K562 (cell line): Measurements from ENCODE around the gene RYR1. TPM values are rescaled to one million over a fixed set of nuclear protein-coding genes. Genes with fewer than 3 reads are reported as not detected.
"Not testable (repeated sequence)": the region's sequence is repeated elsewhere in the genome, so short reads cannot be mapped to it uniquely, and the experiment has no call there.

Source experiments
- ATAC-seq: fragments of 200-7000 bp; cut with Tn5 transposase; 3 replicates; pipeline ENCODE4 v1.9.1; 2020; ENCODE audit warnings: moderate library complexity
- BruUV-seq: library from RNA; stranded (reverse); fragments of 400-500 nt; replicated peaks from 2 replicates; lab custom pipeline; 2021; lab: Mats Ljungman, UMichigan
- CTCF ChIA-PET: fragments of 300-600 bp; formaldehyde crosslinking; extraction: SDS; loops from one replicate; lab custom pipeline; 2021; ENCODE audit warnings: low intra/inter-chr PET ratio; lab: Yijun Ruan, JAX
- POLR2A ChIA-PET: fragments of 300-600, 350-650 bp; sonication (Branson Sonifier 250); formaldehyde crosslinking; extraction: SDS; loops from one replicate; lab custom pipeline; 2021; ENCODE audit warnings: antibody characterized with exemption, inconsistent platforms; lab: Yijun Ruan, JAX
- DNase-seq, 4 experiments: peaks; one replicate each; pipeline versions ENCODE4 v3.0.0 to v3.0.0-alpha.2; 2011 to 2018; ENCODE audit warnings: low spot score in 3 of 4, mixed read lengths in 3 of 4; ENCODE audit errors: extremely low read depth in 1 of 4
- FAIRE-seq: peaks from 2 replicates; lab custom pipeline; 2011; peaks lifted over from hg19 to GRCh38; lab: Jason Lieb, UNC
- H2AFZ ChIP-seq: 2 replicates; pipeline ENCODE4 v1.6.0; 2011; ENCODE audit warnings: low read depth, low read length, control low read depth, inconsistent platforms
- H3K27ac ChIP-seq: fragments of 200-600 bp; 3 replicates; pipeline ENCODE4 v1.8.0; 2011; ENCODE audit warnings: low read depth, mild to moderate bottlenecking, control low read depth, inconsistent platforms, low read length, moderate library complexity, mixed read lengths; ENCODE audit errors: extremely low read depth
- H3K27me3 ChIP-seq, 2 experiments: fragments of 300-600 bp in 1 of 2; 2 replicates in 1 of 2; 3 replicates in 1 of 2; pipeline versions ENCODE4 v1.6.0 to v1.8.0; 2011; ENCODE audit warnings: inconsistent platforms in 2 of 2, low read length in 2 of 2, mild to moderate bottlenecking in 1 of 2, mixed read lengths in 1 of 2, moderate library complexity in 1 of 2; ENCODE audit not compliant: control insufficient read depth in 2 of 2, insufficient read depth in 2 of 2
- H3K36me3 ChIP-seq: fragments of 300-600 bp; 3 replicates; pipeline ENCODE4 v1.8.0; 2011; ENCODE audit warnings: mild to moderate bottlenecking, low read length, inconsistent platforms; ENCODE audit not compliant: control insufficient read depth, insufficient read depth
- H3K4me1 ChIP-seq, 2 experiments: fragments of 200-600 bp in 1 of 2; replicated peaks in 1 of 2; 2 replicates in 1 of 2; 3 replicates in 1 of 2; pipeline versions ENCODE4 v1.5.1 to v1.8.0; 2011; ENCODE audit warnings: inconsistent platforms in 2 of 2, low read length in 2 of 2, mild to moderate bottlenecking in 1 of 2, mixed read lengths in 1 of 2, moderate library complexity in 1 of 2; ENCODE audit not compliant: control insufficient read depth in 2 of 2, insufficient read depth in 2 of 2
- H3K4me2 ChIP-seq: 2 replicates; pipeline ENCODE4 v1.6.1; 2011; ENCODE audit warnings: low read length, control low read depth, inconsistent platforms, mixed read lengths; ENCODE audit not compliant: insufficient read depth
- H3K4me3 ChIP-seq: fragments of 200-600 bp; sonication (generic), shearing (Covaris generic); 2 replicates; pipeline ENCODE4 v1.5.1; 2016; ENCODE audit warnings: control low read depth, inconsistent platforms
- H3K79me2 ChIP-seq: fragments of 200-600 bp; 3 replicates; pipeline ENCODE4 v1.8.0; 2011; ENCODE audit warnings: low read length, inconsistent platforms; ENCODE audit not compliant: control insufficient read depth, insufficient read depth
- H3K9ac ChIP-seq, 2 experiments: 2 replicates each; pipeline versions ENCODE4 v1.6.0 to v1.6.1; 2011; ENCODE audit warnings: low read depth in 2 of 2, low read length in 2 of 2, control low read depth in 1 of 2, inconsistent platforms in 1 of 2, mild to moderate bottlenecking in 1 of 2, mixed read lengths in 1 of 2; ENCODE audit not compliant: insufficient read depth in 1 of 2
- H3K9me1 ChIP-seq: one replicate; pipeline ENCODE4 v1.6.0; 2011; ENCODE audit warnings: inconsistent platforms, mild to moderate bottlenecking, low read length, moderate library complexity; ENCODE audit not compliant: control insufficient read depth, insufficient read depth
- H3K9me3 ChIP-seq: replicated peaks from 2 replicates; pipeline ENCODE4 v1.5.1; 2011; ENCODE audit warnings: low read depth, low read length, inconsistent platforms; ENCODE audit not compliant: control insufficient read depth, insufficient read depth
- H4K20me1 ChIP-seq: replicated peaks from 2 replicates; pipeline ENCODE4 v1.6.1; 2011; ENCODE audit warnings: low read length, inconsistent platforms, mixed read lengths; ENCODE audit not compliant: control insufficient read depth, insufficient read depth
- BRD9 ChIP-seq: fragments of 450-650 bp; IDR thresholded peaks from 2 replicates; pipeline ENCODE4 v1.6.1; 2018; ENCODE audit warnings: low read depth; ENCODE audit not compliant: partially characterized antibody
- DIDO1 ChIP-seq: fragments of 450-650 bp; IDR thresholded peaks from 2 replicates; pipeline ENCODE4 v1.6.1; 2016; ENCODE audit warnings: low read depth, missing biosample characterization, missing genetic modification characterization
- HMGXB4 ChIP-seq: sonication (generic); formaldehyde crosslinking; IDR thresholded peaks from 2 replicates; pipeline ENCODE4 v1.8.1; 2023; ENCODE audit warnings: mild to moderate bottlenecking, missing genetic modification reagents
- NELFE ChIP-seq: IDR thresholded peaks from 2 replicates; pipeline ENCODE4 v1.6.1; 2011; ENCODE audit warnings: mild to moderate bottlenecking; ENCODE audit not compliant: insufficient read depth, insufficient read length
- NONO ChIP-seq, 2 experiments: fragments of 200-400 bp in 1 of 2; fragments of 450-650 bp in 1 of 2; formaldehyde crosslinking in 1 of 2; IDR thresholded peaks; 2 replicates each; pipeline ENCODE4 v1.6.1; 2017; ENCODE audit warnings: low read depth in 2 of 2, mild to moderate bottlenecking in 2 of 2, moderate library complexity in 2 of 2, low read length in 1 of 2
- NR0B1 ChIP-seq: fragments of 450-650 bp; IDR thresholded peaks from one replicate; pipeline ENCODE4 v1.6.1; 2018; ENCODE audit warnings: mild to moderate bottlenecking, moderate library complexity; ENCODE audit not compliant: partially characterized antibody
- POU5F1 ChIP-seq: fragments of 150-350 bp; IDR thresholded peaks from 2 replicates; pipeline ENCODE4 v1.6.1; 2014; ENCODE audit warnings: borderline replicate concordance, low read length, low read depth, mild to moderate bottlenecking; ENCODE audit not compliant: partially characterized antibody
- ZNF121 ChIP-seq: sonication (generic); formaldehyde crosslinking; conservative IDR thresholded peaks from 2 replicates; pipeline ENCODE4 v1.8.0; 2022; ENCODE audit warnings: missing genetic modification reagents
- WGBS: fragments of 100-300 bp; shearing (Covaris generic); methylation state at CpG from one replicate; pipeline ENCODE4 v1.1.6; 2016; ENCODE audit warnings: low coverage, mixed read lengths; ENCODE audit not compliant: insufficient coverage; ENCODE audit errors: missing lambda C conversion rate; 5-methylcytosine and 5-hydroxymethylcytosine counted together
- in situ Hi-C: fragments of 300-500 bp; cut with MboI; formaldehyde crosslinking; loops from 4 replicates; pipeline ENCODE4 v1.15.0; 2018; ENCODE audit warnings: inconsistent platforms, mixed read lengths
- intact Hi-C: fragments of 100-400 bp; cut with micrococcal nuclease; formaldehyde crosslinking; loops from 2 replicates; pipeline ENCODE4 v1.14.2; 2022
- polyA plus RNA-seq, 8 experiments: library from polyadenylated mRNA; depleted of rRNA in 4 of 8; stranded (reverse) in 5 of 8; unstranded in 3 of 8; fragments of >200 nt; fragmentation: Nextera tagmentation in 2 of 8; fragmentation: Illumina TruSeq in 1 of 8; extraction: Ambion mirVana in 2 of 8; extraction: Trizol in 1 of 8; gene quantifications; 2 replicates each; pipeline versions ENCODE4 v1.2.1 to v1.2.3, GENCODE V29; 2011 to 2014; ENCODE audit warnings: inconsistent platforms in 1 of 8, missing spikeins in 1 of 8
- total RNA-seq, 7 experiments: library from RNA; depleted of rRNA in 6 of 7; stranded (reverse); fragments of >200 nt in 6 of 7; fragmentation: Illumina TruSeq in 2 of 7; extraction: Trizol in 2 of 7; gene quantifications; 2 replicates each; pipeline versions ENCODE4 v1.2.1 to v1.2.3, GENCODE V29; 2011 to 2021; ENCODE audit warnings: low replicate concordance in 1 of 7

Gene RYR1
- total and polyA plus RNA-seq, 9 of the 15 experiments (the other 6 are each of a cell fraction or from before 2014, with no cell fraction given): 0.11 to 7.4 (median 3.7) TPM

- H3K4me2 ChIP-seq, in situ Hi-C loops, H3K9ac ChIP-seq, intact Hi-C loops, H3K27me3 ChIP-seq, DNase-seq, H3K27ac ChIP-seq, H3K4me3 ChIP-seq, H3K9me1 ChIP-seq, H3K4me1 ChIP-seq, H4K20me1 ChIP-seq, H3K79me2 ChIP-seq, BruUV-seq, ATAC-seq, H2AFZ ChIP-seq, CTCF ChIA-PET, H3K9me3 ChIP-seq, FAIRE-seq: not testable (repeated sequence)
- peak; percentile 89 for TF ChIP-seq ZNF121
- POLR2A ChIA-PET: interaction anchor here (0.6 kb wide), 2 partner anchors 45 to 151 kb away, joined by 3 read pairs; no protein-coding TSS in a partner anchor
- peaks cover 29% of the 10 kb centered on the region; the same call in 1 of the 3 replicates for H3K36me3 ChIP-seq
- WGBS: 86% methylated on average over 2 of the region's 2 CpGs
Measured at GRCh38 chr19:38495375-38495774, 61.9 kb downstream of the RYR1 start.

GRCh38 chr19:38496116-38496515 is 62.6 kb downstream of the RYR1 start:
- no peaks in the 10 kb centered on the region for H4K20me1 ChIP-seq
- WGBS: 76% methylated on average over 16 of the region's 17 CpGs
- H2AFZ ChIP-seq: no peak overlapping the region
- ChIA-PET POLR2A (interaction anchor here (0.6 kb wide), 3 partner anchors 18 to 287 kb away, joined by 3 to 5 read pairs (median 3); no protein-coding TSS in a partner anchor), CTCF (no interaction called here)
- peaks cover 0 to 7% of the 10 kb centered on the region in 2 experiments; a peak in 1 of 5 replicates for H3K4me1 ChIP-seq
- in situ Hi-C loops (no loop called here), intact Hi-C loops (no loop called here)
- DNase-seq (no peak), FAIRE-seq (no peak), ATAC-seq (no peak)
- H3K9me1 ChIP-seq: no peaks in the 10 kb centered on the region
- no peak overlapping the region for H3K4me2 ChIP-seq
- BruUV-seq: no TSS peak
- no peak overlapping the region for H3K4me3 ChIP-seq
- H3K9ac ChIP-seq: no peak overlapping the region
- H3K9me3 ChIP-seq: no peaks in the 10 kb centered on the region
- TF ChIP-seq NR0B1 (no peak), POU5F1 (no peak), NELFE (no peak), DIDO1 (tag) (no peak), NONO (IDR thresholded peaks at IDR 0.05; ENCODE audit: low read depth in 2 of 2, low read length in 1 of 2) (no peak), BRD9 (no peak), HMGXB4 (no peak)
- no peaks in the 10 kb centered on the region for H3K79me2 ChIP-seq
- H3K27ac ChIP-seq: no peak overlapping the region
- peaks cover 24% of the 10 kb centered on the region; the same call in 1 of the 3 replicates for H3K36me3 ChIP-seq
- H3K27me3 ChIP-seq: no peaks in the 10 kb centered on the region
